HFFc6 (cell line): ENCODE results near the gene RHOB. TPM values are rescaled to one million over a fixed set of nuclear protein-coding genes. Genes with fewer than 3 reads are reported as not detected.
A peak's percentile ranks its signal among the peaks of the same experiment; 100 is the strongest.

Source experiments
- DNase-seq: peaks from one replicate; pipeline ENCODE4 v3.0.0-alpha.2; 2018
- H3K27ac Mint-ChIP-seq: 2 replicates; pipeline ENCODE4 v1.8.0; 2020; ENCODE audit warnings: mild to moderate bottlenecking, mixed read lengths
- H3K27me3 Mint-ChIP-seq: 2 replicates; pipeline ENCODE4 v1.8.0; 2021; ENCODE audit warnings: mild to moderate bottlenecking, moderate library complexity, mixed read lengths; ENCODE audit not compliant: insufficient read depth
- H3K36me3 Mint-ChIP-seq: 2 replicates; pipeline ENCODE4 v1.8.0; 2021; ENCODE audit warnings: low read depth, mixed read lengths
- H3K4me1 Mint-ChIP-seq: 2 replicates; pipeline ENCODE4 v1.8.0; 2020; ENCODE audit warnings: low read depth, mixed read lengths
- H3K4me3 Mint-ChIP-seq: 2 replicates; pipeline ENCODE4 v1.8.0; 2020; ENCODE audit warnings: mild to moderate bottlenecking, moderate library complexity, mixed read lengths
- H3K9me3 Mint-ChIP-seq: 2 replicates; pipeline ENCODE4 v1.8.0; 2020; ENCODE audit warnings: mild to moderate bottlenecking, mixed read lengths
- CTCF ChIP-seq: fragments of 200-600 bp; sonication (generic); IDR thresholded peaks from 2 replicates; pipeline ENCODE4 v1.5.0; 2021; ENCODE audit warnings: antibody characterized with exemption, mild to moderate bottlenecking
- total RNA-seq, 6 experiments: library from RNA; stranded (reverse); fragmentation: NEBNext Ultra II Directional; extraction: Animal tissue kit (Norgen Biotek cat#: 25700); gene quantifications; 2 replicates in 1 of 6; 3 replicates in 5 of 6; pipeline ENCODE4 v1.2.3, GENCODE V29; 2021

RHOB gene
- total RNA-seq, 6 experiments from 2014 or later: 128 to 146 (median 133) TPM

GRCh38 chr2:20423359-20423758 is 23.5 kb upstream of the RHOB start:
- peaks cover 69% of the 10 kb centered on the region for H3K4me1 Mint-ChIP-seq

GRCh38 chr2:20423847-20424246 is 23.0 kb upstream of the RHOB start:
- Mint-ChIP-seq H3K4me3 (no peak overlapping the region), H3K4me1 (peaks cover 67% of the 10 kb centered on the region), H3K9me3 (no peaks in the 10 kb centered on the region), H3K27ac (no peak overlapping the region), H3K36me3 (no peaks in the 10 kb centered on the region), H3K27me3 (peaks cover 6% of the 10 kb centered on the region)
- TF ChIP-seq CTCF: no peak
- no peak for DNase-seq

More at GRCh38 chr2:20423359-20423758, 23.5 kb upstream of the RHOB start:
- no peak for TF ChIP-seq CTCF
- Mint-ChIP-seq H3K36me3 (no peaks in the 10 kb centered on the region), H3K9me3 (no peaks in the 10 kb centered on the region), H3K27ac (no peak overlapping the region), H3K27me3 (peaks cover 6% of the 10 kb centered on the region), H3K4me3 (no peak overlapping the region)
- DNase-seq: no peak

GRCh38 chr2:20424300-20425290 is 22.3 kb upstream of the RHOB start:
- no peaks in the 10 kb centered on the region for H3K9me3 Mint-ChIP-seq
- no peaks in the 10 kb centered on the region for H3K36me3 Mint-ChIP-seq
- TF ChIP-seq CTCF: no peak
- DNase-seq: peak; percentile 85
- H3K27ac Mint-ChIP-seq: peak overlapping the region; percentile 81
- peaks cover 61% of the 10 kb centered on the region for H3K4me1 Mint-ChIP-seq
- H3K4me3 Mint-ChIP-seq: peak overlapping the region; percentile 56
- H3K27me3 Mint-ChIP-seq: peaks cover 9% of the 10 kb centered on the region

GRCh38 chr2:20425371-20425881 is 21.4 kb upstream of the RHOB start:
- no peak for TF ChIP-seq CTCF
- Mint-ChIP-seq H3K27me3 (peaks cover 8% of the 10 kb centered on the region), H3K4me1 (peaks cover 55% of the 10 kb centered on the region), H3K9me3 (no peaks in the 10 kb centered on the region), H3K4me3 (peak overlapping the region; percentile 56), H3K36me3 (no peaks in the 10 kb centered on the region), H3K27ac (peak overlapping the region; percentile 81)
- DNase-seq: peak; percentile 70

- no peaks in the 10 kb centered on the region for H3K9me3 Mint-ChIP-seq
- no peak for DNase-seq
These were observed 21.0 kb upstream of the RHOB start for GRCh38 chr2:20425884-20426283.

More at GRCh38 chr2:20425884-20426283, 21.0 kb upstream of the RHOB start:
- TF ChIP-seq CTCF: no peak
- Mint-ChIP-seq H3K27ac (peak overlapping the region; percentile 81), H3K4me3 (peak overlapping the region; percentile 56; the same call in 1 of the 2 replicates), H3K27me3 (peaks cover 9% of the 10 kb centered on the region), H3K36me3 (no peaks in the 10 kb centered on the region), H3K4me1 (peaks cover 59% of the 10 kb centered on the region)
